CD14-positive monocyte (primary cell): Measurements from ENCODE around the gene PRKN. TPM values are rescaled to one million over a fixed set of nuclear protein-coding genes. Genes with fewer than 3 reads are reported as not detected.

Experiments
- DNase-seq, 3 donors: peaks; one replicate each; pipeline ENCODE4 v3.0.0-alpha.2; 2011 to 2022
- H2AFZ ChIP-seq: 2 replicates; pipeline ENCODE4 v1.6.0; 2012; ENCODE audit warnings: mild to moderate bottlenecking, low read depth, low read length, inconsistent platforms; ENCODE audit not compliant: insufficient read depth, poor library complexity, severe bottlenecking
- H3K27ac ChIP-seq, 2 donors: 1 replicate in 1 of 2; 2 replicates in 1 of 2; pipeline ENCODE4 v1.5.1; 2012 to 2013; ENCODE audit warnings: low read length in 2 of 2, control low read depth in 1 of 2, inconsistent platforms in 1 of 2, low read depth in 1 of 2, mild to moderate bottlenecking in 1 of 2
- H3K27me3 ChIP-seq, 2 donors: one replicate each; pipeline versions ENCODE4 v1.6.0 to v1.6.1; 2011 to 2013; ENCODE audit warnings: low read length in 2 of 2; ENCODE audit not compliant: control insufficient read depth in 2 of 2, insufficient read depth in 2 of 2
- H3K36me3 ChIP-seq, 2 donors: replicated peaks in 1 of 2; 1 replicate in 1 of 2; 2 replicates in 1 of 2; pipeline versions ENCODE4 v1.5.1 to v1.6.1; 2012 to 2013; ENCODE audit warnings: low read length in 2 of 2, control low read depth in 1 of 2, inconsistent platforms in 1 of 2, mild to moderate bottlenecking in 1 of 2; ENCODE audit not compliant: insufficient read depth in 2 of 2, control insufficient read depth in 1 of 2
- H3K4me1 ChIP-seq, 2 donors: 1 replicate in 1 of 2; 2 replicates in 1 of 2; pipeline versions ENCODE4 v1.5.1 to v1.6.1; 2012 to 2013; ENCODE audit warnings: low read length in 2 of 2, control low read depth in 1 of 2, inconsistent platforms in 1 of 2, mild to moderate bottlenecking in 1 of 2, moderate library complexity in 1 of 2; ENCODE audit not compliant: insufficient read depth in 2 of 2, control insufficient read depth in 1 of 2
- H3K4me2 ChIP-seq: replicated peaks from 2 replicates; pipeline ENCODE3; 2012; ENCODE audit warnings: low read length, moderate library complexity, mild to moderate bottlenecking; ENCODE audit not compliant: poor library complexity, severe bottlenecking; ENCODE audit errors: extremely low read depth
- H3K4me3 ChIP-seq, 3 experiments: fragments of 200-600 bp in 1 of 3; sonication (generic) in 1 of 3; replicated peaks in 1 of 3; 1 replicate in 2 of 3; 2 replicates in 1 of 3; pipeline ENCODE4 v1.5.1; 2011 to 2013; ENCODE audit warnings: low read length in 3 of 3, mild to moderate bottlenecking in 3 of 3, control low read depth in 2 of 3, low read depth in 2 of 3, inconsistent platforms in 1 of 3, moderate library complexity in 1 of 3
- H3K79me2 ChIP-seq: 2 replicates; pipeline ENCODE4 v1.6.0; 2012; ENCODE audit warnings: mild to moderate bottlenecking, control low read depth, inconsistent platforms, low read length, moderate library complexity; ENCODE audit not compliant: insufficient read depth
- H3K9ac ChIP-seq: 2 replicates; pipeline ENCODE4 v1.6.0; 2017; ENCODE audit warnings: low read length, mild to moderate bottlenecking; ENCODE audit not compliant: insufficient read depth, poor library complexity, severe bottlenecking
- H3K9me3 ChIP-seq, 2 donors: replicated peaks in 1 of 2; 1 replicate in 1 of 2; 2 replicates in 1 of 2; pipeline versions ENCODE4 v1.5.1 to v1.6.1; 2012 to 2013; ENCODE audit warnings: low read length in 2 of 2, control low read depth in 1 of 2; ENCODE audit not compliant: control insufficient read depth in 1 of 2, insufficient read depth in 1 of 2
- H4K20me1 ChIP-seq: 2 replicates; pipeline ENCODE4 v1.6.0; 2012; ENCODE audit warnings: mild to moderate bottlenecking, low read length, control low read depth, moderate library complexity; ENCODE audit not compliant: insufficient read depth
- H3K27ac Mint-ChIP-seq, 7 donors: one replicate each; pipeline ENCODE4 v1.8.0; 2020; ENCODE audit warnings: mild to moderate bottlenecking in 7 of 7, mixed read lengths in 7 of 7, moderate library complexity in 6 of 7, inconsistent platforms in 2 of 7
- H3K27me3 Mint-ChIP-seq, 3 donors: one replicate each; pipeline ENCODE4 v1.8.0; 2021 to 2022; ENCODE audit warnings: low read depth in 3 of 3, mild to moderate bottlenecking in 3 of 3, mixed read lengths in 3 of 3, moderate library complexity in 3 of 3, inconsistent platforms in 1 of 3
- H3K36me3 Mint-ChIP-seq, 2 donors: one replicate each; pipeline ENCODE4 v1.8.0; 2020; ENCODE audit warnings: mixed read lengths in 2 of 2, inconsistent platforms in 1 of 2, mild to moderate bottlenecking in 1 of 2
- H3K4me1 Mint-ChIP-seq: one replicate; pipeline ENCODE4 v1.8.0; 2020; ENCODE audit warnings: mild to moderate bottlenecking, mixed read lengths
- H3K4me3 Mint-ChIP-seq, 2 donors: one replicate each; pipeline ENCODE4 v1.8.0; 2020; ENCODE audit warnings: mild to moderate bottlenecking in 2 of 2, mixed read lengths in 2 of 2, moderate library complexity in 1 of 2
- H3K9me3 Mint-ChIP-seq, 7 donors: one replicate each; pipeline ENCODE4 v1.8.0; 2020 to 2022; ENCODE audit warnings: mixed read lengths in 7 of 7, mild to moderate bottlenecking in 6 of 7, moderate library complexity in 6 of 7, inconsistent platforms in 2 of 7
- WGBS: methylation state at CpG from one replicate; pipeline ENCODE4 v1.1.5; 2013; ENCODE audit warnings: missing lambda C conversion rate; ENCODE audit not compliant: insufficient coverage; 5-methylcytosine and 5-hydroxymethylcytosine counted together
- intact Hi-C, 2 donors: fragments of 100-400 bp; cut with micrococcal nuclease; formaldehyde crosslinking; loops; one replicate each; pipeline versions ENCODE4 v1.15.0 to v1.15.1; 2023
- polyA plus RNA-seq, 3 donors: library from polyadenylated mRNA; depleted of rRNA in 1 of 3; unstranded in 2 of 3; stranded (reverse) in 1 of 3; fragments of 300-500 nt in 2 of 3; fragments of >200 nt in 1 of 3; fragmentation: Illumina TruSeq in 2 of 3; gene quantifications; 1 replicate in 2 of 3; 2 replicates in 1 of 3; pipeline ENCODE4 v1.2.3, GENCODE V29; 2012 to 2021
- TF ChIP-seq, protein P1 (sequence below): fragments of 200-600 bp; IDR thresholded peaks from one replicate; pipeline ENCODE4 v1.8.0; 2022; ENCODE audit warnings: antibody characterized with exemption, mild to moderate bottlenecking

PRKN gene
- polyA plus RNA-seq, 3 donors: 0.19 to 0.21 TPM; not detected in 1

DNA sequence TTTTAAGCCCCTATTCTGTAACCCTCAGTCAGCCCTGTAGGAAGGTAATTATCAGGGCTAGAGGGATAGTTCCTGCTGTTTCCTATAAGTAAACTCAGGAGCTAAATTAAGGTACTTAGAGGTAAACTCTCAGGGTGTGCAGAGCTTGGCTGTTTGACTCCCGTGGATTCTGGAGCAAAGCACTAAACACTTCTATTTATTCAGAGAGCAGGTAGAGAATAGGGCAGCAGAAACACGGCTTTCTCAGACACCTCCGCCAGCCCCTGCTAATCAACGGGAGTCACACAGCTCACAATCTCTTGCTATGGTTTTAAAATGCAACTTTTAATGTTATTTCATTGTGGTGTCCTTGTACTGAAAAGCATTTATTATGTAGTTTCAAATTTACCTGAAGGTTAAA lies 21.8 kb downstream of the PRKN start:
- Histone ChIP-seq H2AFZ (no peak overlapping the region), H4K20me1 (no peaks in the 10 kb centered on the region), H3K4me1 (peaks cover 0 to 6% of the 10 kb centered on the region in 2 donors), H3K4me3 (no peak overlapping the region), H3K27ac (no peak overlapping the region), H3K9ac (no peak overlapping the region), H3K9me3 (no peaks in the 10 kb centered on the region), H3K27me3 (no peaks in the 10 kb centered on the region), H3K36me3 (no peaks in the 10 kb centered on the region), H3K4me2 (no peak overlapping the region), H3K79me2 (no peaks in the 10 kb centered on the region)
- no peak for DNase-seq
- Mint-ChIP-seq H3K9me3 (peaks cover 0 to 1% (median 0%) of the 10 kb centered on the region in 7 donors), H3K4me1 (peaks cover 8% of the 10 kb centered on the region), H3K27me3 (peaks cover 0 to 2% (median 0%) of the 10 kb centered on the region in 3 donors), H3K4me3 (no peak overlapping the region), H3K36me3 (no peaks in the 10 kb centered on the region), H3K27ac (no peak overlapping the region)
- TF ChIP-seq, protein P1, sequence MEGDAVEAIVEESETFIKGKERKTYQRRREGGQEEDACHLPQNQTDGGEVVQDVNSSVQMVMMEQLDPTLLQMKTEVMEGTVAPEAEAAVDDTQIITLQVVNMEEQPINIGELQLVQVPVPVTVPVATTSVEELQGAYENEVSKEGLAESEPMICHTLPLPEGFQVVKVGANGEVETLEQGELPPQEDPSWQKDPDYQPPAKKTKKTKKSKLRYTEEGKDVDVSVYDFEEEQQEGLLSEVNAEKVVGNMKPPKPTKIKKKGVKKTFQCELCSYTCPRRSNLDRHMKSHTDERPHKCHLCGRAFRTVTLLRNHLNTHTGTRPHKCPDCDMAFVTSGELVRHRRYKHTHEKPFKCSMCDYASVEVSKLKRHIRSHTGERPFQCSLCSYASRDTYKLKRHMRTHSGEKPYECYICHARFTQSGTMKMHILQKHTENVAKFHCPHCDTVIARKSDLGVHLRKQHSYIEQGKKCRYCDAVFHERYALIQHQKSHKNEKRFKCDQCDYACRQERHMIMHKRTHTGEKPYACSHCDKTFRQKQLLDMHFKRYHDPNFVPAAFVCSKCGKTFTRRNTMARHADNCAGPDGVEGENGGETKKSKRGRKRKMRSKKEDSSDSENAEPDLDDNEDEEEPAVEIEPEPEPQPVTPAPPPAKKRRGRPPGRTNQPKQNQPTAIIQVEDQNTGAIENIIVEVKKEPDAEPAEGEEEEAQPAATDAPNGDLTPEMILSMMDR: no peak
- intact Hi-C loops: no loop called here
- no CpG with 5 or more reads among the region's 4 CpGs for WGBS

DNA sequence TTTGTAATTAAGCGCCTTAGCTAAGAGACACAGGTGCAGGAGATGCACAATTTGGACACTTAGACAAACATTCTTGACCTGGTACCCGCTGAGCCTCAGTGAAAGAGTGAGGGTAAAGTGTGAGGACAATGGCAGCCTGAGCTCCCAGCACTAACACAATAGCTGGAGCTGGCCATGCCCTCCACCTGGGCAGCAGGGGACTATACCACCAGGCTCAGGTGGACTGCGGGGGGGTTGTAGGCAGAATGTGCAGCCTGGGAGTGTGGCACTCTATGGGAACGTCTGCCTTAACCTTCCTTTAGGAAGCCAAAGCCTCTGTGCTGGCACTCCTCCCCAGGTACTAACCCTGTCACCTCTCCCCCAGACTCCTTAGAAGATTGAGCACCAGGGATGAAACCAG lies 23.6 kb downstream of the PRKN start:
- Histone ChIP-seq H2AFZ (no peak overlapping the region), H3K4me3 (no peak overlapping the region), H3K79me2 (no peaks in the 10 kb centered on the region), H3K36me3 (no peaks in the 10 kb centered on the region), H3K4me2 (no peak overlapping the region), H4K20me1 (no peaks in the 10 kb centered on the region), H3K9ac (no peak overlapping the region), H3K4me1 (peaks cover 0 to 6% of the 10 kb centered on the region in 2 donors), H3K9me3 (no peaks in the 10 kb centered on the region), H3K27ac (no peak overlapping the region), H3K27me3 (no peaks in the 10 kb centered on the region)
- no peak overlapping the region for H3K4me3 Mint-ChIP-seq
- no peak for DNase-seq
- peaks cover 0 to 2% (median 0%) of the 10 kb centered on the region in 3 donors for H3K27me3 Mint-ChIP-seq
- H3K27ac Mint-ChIP-seq: no peak overlapping the region
- TF ChIP-seq, protein P1: no peak
- H3K36me3 Mint-ChIP-seq: no peaks in the 10 kb centered on the region
- H3K4me1 Mint-ChIP-seq: peaks cover 8% of the 10 kb centered on the region
- intact Hi-C loops: no loop called here
- H3K9me3 Mint-ChIP-seq: peaks cover 0 to 1% (median 0%) of the 10 kb centered on the region in 7 donors
- WGBS: 100% methylated on average over 2 of the region's 4 CpGs
